GM12875 (cell line): Measurements from ENCODE around the gene RNASE8.

Experiments used
- H3K4me3 ChIP-seq: one replicate; pipeline ENCODE4 v1.5.1; 2011; ENCODE audit warnings: low read depth, low read length, control low read depth
- CTCF ChIP-seq: IDR thresholded peaks from 2 replicates; pipeline ENCODE4 v1.5.1; 2011; ENCODE audit warnings: low read depth, mild to moderate bottlenecking, control low read depth, inconsistent platforms, low read length, moderate library complexity, borderline replicate concordance; ENCODE audit not compliant: insufficient read depth

RNASE8 gene

GRCh38 chr14:21063479-21063878 lies 5.9 kb downstream of the RNASE8 start:
- TF ChIP-seq CTCF, result no peak
- no peak overlapping the region for H3K4me3 ChIP-seq

- H3K4me3 ChIP-seq, result no peak overlapping the region
- TF ChIP-seq CTCF, result peak; percentile 16; the same call in 1 of the 2 replicates
These were observed 9.4 kb downstream of the RNASE8 start for GRCh38 chr14:21066882-21067502.

- TF ChIP-seq CTCF, result peak; percentile 26; the same call in 1 of the 2 replicates
- no peak overlapping the region for H3K4me3 ChIP-seq
These were observed 11.1 kb downstream of the RNASE8 start for GRCh38 chr14:21068521-21069387.

- H3K4me3 ChIP-seq, result no peak overlapping the region
- no peak for TF ChIP-seq CTCF
These were observed 11.9 kb downstream of the RNASE8 start for GRCh38 chr14:21069388-21070082.

GRCh38 chr14:21070083-21070609 lies 12.5 kb downstream of the RNASE8 start, which contains the start of gene ARHGEF40:
ARHGEF40 (plus strand) TSS chr14:21070304; CDS start chr14:21070397, 93 bp downstream.
- no peak for TF ChIP-seq CTCF
- H3K4me3 ChIP-seq, result peak within 1 kb of the TSS; percentile 27

GRCh38 chr14:21070610-21071224 lies 13.1 kb downstream of the RNASE8 start:
- TF ChIP-seq CTCF, result no peak
- peak overlapping the region; percentile 27 for H3K4me3 ChIP-seq
